Bone marrow (tissue), 2 donors: ENCODE measurements around the gene UBR3.
"Not testable (repeated sequence)": the region's sequence is repeated elsewhere in the genome, so short reads cannot be mapped to it uniquely, and the experiment has no call there.

Experiments
- DNase-seq, 2 donors: peaks; one replicate each; lab custom pipeline; 2025; lab: John Stamatoyannopoulos, UW

UBR3 gene

DNA sequence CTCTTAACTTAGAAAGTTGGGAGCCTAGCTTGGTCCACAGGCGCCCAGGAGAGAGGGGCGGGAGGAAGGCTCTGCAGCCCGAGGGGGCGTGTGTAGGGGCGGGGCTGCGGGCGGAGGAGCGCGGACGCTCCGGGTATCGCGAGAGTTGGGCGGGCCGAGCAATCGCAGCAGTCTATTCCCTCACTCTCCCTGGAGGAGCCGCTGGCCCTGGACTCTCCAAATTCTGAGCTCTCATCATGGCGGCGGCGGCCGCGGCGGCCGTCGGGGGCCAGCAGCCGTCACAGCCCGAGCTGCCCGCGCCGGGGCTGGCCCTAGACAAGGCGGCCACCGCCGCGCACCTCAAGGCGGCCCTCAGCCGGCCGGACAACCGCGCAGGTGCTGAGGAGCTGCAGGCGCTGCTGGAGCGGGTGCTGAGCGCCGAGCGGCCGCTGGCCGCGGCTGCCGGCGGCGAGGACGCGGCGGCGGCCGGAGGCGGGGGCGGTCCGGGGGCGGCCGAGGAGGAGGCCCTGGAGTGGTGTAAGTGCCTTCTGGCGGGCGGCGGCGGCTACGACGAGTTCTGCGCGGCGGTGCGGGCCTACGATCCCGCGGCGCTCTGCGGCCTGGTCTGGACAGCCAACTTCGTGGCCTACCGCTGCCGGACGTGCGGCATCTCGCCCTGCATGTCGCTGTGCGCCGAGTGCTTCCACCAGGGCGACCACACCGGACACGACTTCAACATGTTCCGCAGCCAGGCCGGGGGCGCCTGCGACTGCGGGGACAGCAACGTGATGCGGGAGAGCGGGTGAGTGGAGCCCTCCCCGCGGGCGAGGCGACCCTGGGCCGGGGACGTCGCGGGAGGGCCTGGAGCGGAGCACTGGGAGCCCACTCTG lies at the start of gene UBR3:
TSS of gene UBR3 (plus strand) at position 183 of the 869 bp plus-strand sequence. CDS start at position 237, 54 bp downstream.
- peak; percentile 70 to 87 for DNase-seq

- peak in 1 of 2 donors; percentile 28 for DNase-seq
Measured at GRCh38 chr2:169778446-169778845, 48.8 kb upstream of the UBR3 start.

DNA sequence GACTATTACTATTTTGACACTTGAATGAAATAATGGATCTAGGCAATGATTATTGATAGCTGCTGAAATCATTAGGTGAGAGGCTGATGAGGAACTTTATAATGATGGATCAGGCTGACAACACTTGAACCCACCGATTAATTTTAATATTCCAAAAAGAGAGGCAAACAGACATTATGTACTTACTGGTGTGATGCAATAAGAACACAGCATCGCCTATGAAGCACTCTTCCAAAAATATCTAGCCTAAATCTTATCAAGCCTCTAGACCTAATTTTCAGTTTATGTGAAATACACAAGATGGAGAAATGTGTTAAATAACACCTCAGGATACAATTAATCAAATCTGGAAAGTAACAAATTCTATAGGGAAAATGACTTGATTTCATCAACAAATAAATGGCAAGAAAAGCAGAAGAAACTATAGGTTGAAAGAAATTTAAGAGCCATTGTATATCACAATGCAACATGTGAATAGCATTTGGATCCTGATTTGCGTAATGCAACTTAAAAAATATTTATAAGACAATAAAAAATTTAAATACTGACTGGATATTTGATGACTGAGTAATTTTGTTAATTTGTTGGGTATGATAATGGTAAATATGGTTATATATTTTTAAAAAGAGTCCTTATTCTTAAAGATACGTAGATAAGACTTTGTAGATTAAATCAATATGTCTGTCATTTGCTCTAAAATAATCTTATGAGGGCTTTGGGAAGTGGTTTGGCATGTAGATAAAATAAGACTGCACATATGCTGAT lies 45.8 kb upstream of the UBR3 start:
- DNase-seq: no peak

DNA sequence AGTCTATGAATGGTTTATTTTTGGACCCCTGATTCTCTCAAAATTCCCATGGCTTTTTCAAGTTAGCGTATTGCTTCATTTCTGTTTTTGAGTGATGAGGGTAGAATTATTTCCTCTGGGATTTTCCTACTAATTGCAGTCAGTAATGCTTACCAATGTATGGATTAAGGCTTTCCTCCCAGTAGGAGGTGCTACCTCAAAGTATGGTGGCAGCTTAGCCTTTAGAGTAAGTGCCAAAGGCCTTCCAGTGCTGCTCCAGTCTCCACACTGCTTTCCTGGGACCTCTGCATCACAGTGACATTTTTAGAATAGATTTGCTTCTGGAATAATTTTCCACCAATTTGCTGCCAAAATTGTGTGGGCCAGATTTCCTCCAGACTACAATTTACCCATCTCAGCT lies 44.7 kb upstream of the UBR3 start:
- DNase-seq: no peak

DNA sequence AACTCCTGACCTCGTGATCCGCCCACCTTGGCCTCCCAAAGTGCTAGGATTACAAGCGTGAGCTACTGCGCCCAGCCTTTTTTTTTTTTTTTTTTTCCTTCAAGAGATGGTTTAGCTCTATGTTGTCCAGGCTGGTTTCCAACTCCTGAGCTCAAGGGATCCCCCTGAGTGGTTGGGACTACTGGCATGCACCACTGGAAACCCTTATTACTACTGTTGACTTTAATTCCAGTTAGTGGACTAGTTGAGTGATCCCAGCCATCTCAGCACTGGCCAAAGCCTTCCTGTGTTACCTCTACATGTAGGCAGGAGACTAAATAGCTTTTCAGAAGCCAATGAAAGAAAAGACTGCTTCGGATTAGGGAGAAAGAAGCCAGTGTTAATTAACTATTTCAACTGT lies 36.7 kb upstream of the UBR3 start:
- no peak for DNase-seq

DNA sequence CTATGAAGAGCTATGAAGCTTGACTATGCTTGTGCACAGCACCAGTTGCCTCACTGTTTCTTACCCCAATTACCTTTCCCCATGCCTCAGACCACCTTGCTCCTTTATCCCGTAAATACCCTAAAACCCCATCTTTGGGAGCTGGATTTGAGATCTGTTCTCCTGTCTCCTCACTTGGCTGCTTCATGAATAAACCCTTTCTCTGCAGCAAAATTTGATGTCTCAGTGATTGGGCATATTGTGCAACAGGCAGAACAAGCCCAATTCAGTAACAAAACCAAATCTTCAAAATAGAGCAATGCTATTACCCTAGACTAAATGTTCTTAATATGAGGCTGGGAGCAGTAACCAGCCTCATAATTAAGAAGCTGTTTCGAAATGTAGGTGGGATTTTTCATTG lies 32.1 kb upstream of the UBR3 start:
- DNase-seq: no peak

GRCh38 chr2:169796441-169796840 lies 30.8 kb upstream of the UBR3 start:
- DNase-seq: no peak

DNA sequence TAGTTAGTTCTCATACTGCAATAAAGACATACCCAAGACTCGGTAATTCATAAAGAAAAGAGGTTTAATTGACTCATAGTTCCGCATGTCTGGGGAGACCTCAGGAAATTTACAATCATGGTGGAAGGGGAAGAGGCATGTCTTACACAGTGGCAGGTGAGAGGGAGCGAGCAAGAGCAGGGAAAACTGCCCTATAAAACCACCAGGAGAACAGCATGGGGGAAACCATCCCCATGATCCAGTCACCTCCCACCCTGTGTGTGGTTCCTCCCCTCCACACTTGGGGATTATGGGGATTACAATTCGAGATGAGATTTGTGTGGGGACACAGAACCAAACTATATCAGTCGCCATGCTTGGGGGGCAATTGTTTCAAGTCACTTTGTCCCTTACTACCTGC lies 29.7 kb upstream of the UBR3 start:
- no peak for DNase-seq

GRCh38 chr2:169798397-169798717 lies 28.9 kb upstream of the UBR3 start:
- no peak for DNase-seq

GRCh38 chr2:169798718-169799592 lies 28.3 kb upstream of the UBR3 start, which contains the start of gene SSB:
Gene SSB, plus strand, starts transcription at chr2:169798871. Its CDS starts 2,090 bp downstream, at chr2:169800961.
- peak; percentile 64 to 73 for DNase-seq

GRCh38 chr2:169803480-169803879 lies 23.8 kb upstream of the UBR3 start:
- DNase-seq: no peak

- no peak for DNase-seq
Measured at GRCh38 chr2:169806586-169806985, 20.7 kb upstream of the UBR3 start.

GRCh38 chr2:169808221-169808620 lies 19.0 kb upstream of the UBR3 start:
- DNase-seq: no peak

DNA sequence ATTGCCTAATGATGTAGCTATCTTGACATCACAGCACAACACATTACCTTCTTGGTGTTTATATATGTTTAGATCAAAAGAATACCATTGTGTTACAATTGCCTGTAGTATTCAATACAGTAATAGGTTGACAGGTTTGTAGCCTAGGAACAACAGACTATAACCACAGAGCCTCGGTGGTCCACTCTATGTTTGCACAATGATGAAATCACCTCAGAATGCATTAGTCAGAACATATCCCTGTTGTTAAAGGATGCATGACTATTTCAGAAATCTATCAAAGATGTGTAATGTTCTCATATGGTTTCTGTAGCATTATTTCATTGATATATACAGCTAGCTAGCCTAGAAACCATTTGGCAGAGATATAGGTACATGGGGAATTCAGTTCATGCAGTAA lies 11.4 kb upstream of the UBR3 start:
- DNase-seq: no peak

DNA sequence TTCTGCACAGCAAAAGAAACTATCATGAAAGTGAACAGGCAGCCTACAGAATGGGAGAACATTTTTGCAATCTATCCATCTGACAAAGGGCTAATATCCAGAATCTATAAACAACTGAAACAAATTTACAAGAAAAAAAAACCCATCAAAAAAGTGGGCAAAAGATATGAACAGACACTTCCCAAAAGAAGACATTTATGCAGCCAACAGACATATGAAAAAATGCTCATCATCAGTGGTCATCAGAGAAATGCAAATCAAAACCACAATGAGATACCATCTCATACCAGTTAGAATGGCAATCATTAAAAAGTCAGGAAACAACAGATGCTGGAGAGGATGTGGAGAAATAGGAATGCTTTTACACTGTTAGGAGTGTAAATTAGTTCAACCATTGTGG lies 10.3 kb upstream of the UBR3 start:
- DNase-seq: not testable (repeated sequence)

- DNase-seq: not testable (repeated sequence)
Measured at GRCh38 chr2:169817369-169817768, 9.9 kb upstream of the UBR3 start.

DNA sequence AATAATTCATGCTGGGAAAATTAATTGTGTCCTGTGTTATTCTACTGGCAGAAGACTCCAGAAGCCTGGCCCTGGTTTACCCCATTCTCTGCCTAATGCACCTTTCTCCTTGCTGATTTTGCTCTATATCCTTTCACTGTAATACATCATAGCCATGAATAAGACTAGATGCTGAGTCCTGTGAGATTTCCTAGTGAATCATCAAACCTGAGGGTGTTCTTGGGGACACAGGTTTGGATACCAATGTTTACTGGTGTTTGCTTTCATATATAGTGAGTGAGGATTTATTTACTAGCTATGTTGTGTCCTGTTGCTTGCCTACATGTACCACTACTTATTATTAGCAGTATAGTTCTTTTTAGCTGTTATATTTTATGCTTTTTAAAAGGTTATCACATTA lies 9.0 kb upstream of the UBR3 start:
- no peak for DNase-seq

DNA sequence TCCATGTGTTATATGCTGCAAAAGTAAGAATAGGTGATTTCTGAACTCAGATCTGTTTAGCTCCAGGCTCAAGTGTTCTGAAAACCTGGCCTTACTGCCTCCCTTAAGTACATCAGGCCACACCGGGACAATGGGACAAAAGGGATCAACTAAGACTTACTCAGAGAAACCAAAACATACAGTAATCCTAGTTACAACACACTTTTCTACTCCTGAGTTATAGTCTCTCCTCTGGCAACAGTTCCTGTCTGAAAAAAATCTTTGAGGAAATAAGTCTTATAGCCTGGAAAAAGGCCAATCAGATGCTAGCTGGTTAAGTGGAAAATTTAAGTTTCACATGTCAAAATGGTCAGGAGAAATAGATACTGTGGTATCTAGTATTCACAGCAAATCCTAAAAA lies 8.1 kb upstream of the UBR3 start:
- DNase-seq: no peak

DNA sequence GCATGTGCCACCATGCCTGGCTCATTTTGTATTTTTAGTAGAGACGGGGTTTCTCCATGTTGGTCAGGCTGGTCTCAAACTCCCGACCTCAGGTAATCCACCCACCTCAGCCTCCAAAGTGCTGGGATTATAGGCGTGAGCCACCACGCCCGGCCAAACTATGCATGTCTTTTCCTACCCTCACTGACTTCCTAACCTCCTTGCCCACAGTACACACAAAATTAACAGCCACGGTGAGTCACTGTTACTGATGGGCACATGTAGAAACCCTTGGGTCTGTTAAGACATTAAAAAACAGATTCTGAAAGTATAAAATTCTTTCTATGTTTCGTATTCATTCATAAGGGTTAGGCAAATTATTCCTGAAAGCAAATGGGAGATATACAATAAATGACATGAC lies 7.2 kb upstream of the UBR3 start:
- not testable (repeated sequence) for DNase-seq

DNA sequence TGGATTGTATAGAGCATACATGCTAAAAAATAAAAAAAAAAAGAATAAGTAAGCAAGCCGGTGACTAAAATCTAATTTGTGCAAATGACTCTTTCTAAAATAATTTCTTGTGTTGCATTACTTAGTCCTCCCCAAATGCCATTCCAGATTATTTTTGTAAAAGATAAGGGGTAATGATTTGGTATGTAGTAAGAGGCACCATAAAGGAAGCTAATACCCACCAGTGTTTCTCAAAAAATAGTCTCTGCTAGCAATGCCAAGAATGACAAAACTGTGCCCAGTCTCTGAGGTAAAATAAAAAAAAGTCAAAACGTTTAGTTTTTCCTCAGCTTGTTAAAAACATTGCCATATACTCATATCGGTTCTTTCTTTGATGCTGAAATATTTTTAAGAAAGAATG lies 5.2 kb upstream of the UBR3 start:
- DNase-seq: no peak

- no peak for DNase-seq
Measured at GRCh38 chr2:169822785-169823392, 4.4 kb upstream of the UBR3 start.

DNA sequence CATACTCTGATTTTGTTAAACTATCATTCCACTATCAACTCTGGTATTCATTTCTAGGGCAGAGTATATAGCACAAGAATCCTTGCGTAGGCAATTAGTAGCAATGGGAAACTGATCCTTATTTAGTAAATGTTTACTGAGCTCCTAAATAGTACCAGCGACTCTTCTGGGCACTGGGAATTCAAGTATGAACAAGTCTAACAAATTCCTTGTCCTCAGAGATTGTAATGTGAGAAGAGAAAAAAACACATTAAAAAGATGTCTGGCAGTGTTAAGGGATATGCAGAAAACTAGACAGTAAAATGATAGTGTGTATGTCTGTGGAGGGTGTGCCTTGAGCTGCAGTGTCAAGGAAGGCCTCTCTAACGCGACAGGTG lies 3.3 kb upstream of the UBR3 start:
- no peak for DNase-seq
